H1 (cell line): ENCODE data around the gene ADGRF1. TPM values are rescaled to one million over a fixed set of nuclear protein-coding genes. Genes with fewer than 3 reads are reported as not detected.

Experiments used
- CTCF ChIA-PET: fragments of 300-600 bp; sonication (Branson Sonifier 250); formaldehyde crosslinking; loops from one replicate; lab custom pipeline; 2021; ENCODE audit not compliant: partially characterized antibody; lab: Charles Lee
- POLR2A ChIA-PET: fragments of 300-600 bp; sonication (Branson Sonifier 250); formaldehyde crosslinking; loops from one replicate; lab custom pipeline; 2021; ENCODE audit warnings: inconsistent platforms; ENCODE audit not compliant: partially characterized antibody; lab: Charles Lee
- DNase-seq, 2 experiments: peaks; one replicate each; pipeline versions ENCODE4 v3.0.0 to v3.0.0-alpha.2; 2010 to 2022; ENCODE audit warnings: low spot score in 2 of 2, low read depth in 1 of 2, mixed read lengths in 1 of 2
- FAIRE-seq: peaks from 2 replicates; lab custom pipeline; 2011; peaks lifted over from hg19 to GRCh38; lab: Jason Lieb, UNC
- H2AFZ ChIP-seq: 2 replicates; pipeline ENCODE4 v1.8.1; 2012; ENCODE audit warnings: low read length, inconsistent platforms
- H2AK5ac ChIP-seq: 2 replicates; pipeline ENCODE4 v1.6.1; 2013; ENCODE audit warnings: low read depth, low read length
- H2BK120ac ChIP-seq: replicated peaks from 2 replicates; pipeline ENCODE3; 2013; ENCODE audit warnings: low read depth, low read length, inconsistent platforms
- H2BK12ac ChIP-seq: 2 replicates; pipeline ENCODE4 v1.6.1; 2013; ENCODE audit warnings: low read depth, low read length
- H2BK15ac ChIP-seq: 2 replicates; pipeline ENCODE4 v1.6.1; 2013; ENCODE audit warnings: low read length
- H2BK20ac ChIP-seq: 2 replicates; pipeline ENCODE4 v1.6.1; 2013; ENCODE audit warnings: low read length
- H2BK5ac ChIP-seq: 2 replicates; pipeline ENCODE4 v1.6.1; 2013; ENCODE audit warnings: low read depth, low read length
- H3K14ac ChIP-seq: 2 replicates; pipeline ENCODE4 v1.6.1; 2013; ENCODE audit warnings: inconsistent platforms; ENCODE audit not compliant: insufficient read length
- H3K18ac ChIP-seq: 2 replicates; pipeline ENCODE4 v1.6.1; 2013; ENCODE audit warnings: low read length; ENCODE audit errors: extremely low read depth
- H3K23ac ChIP-seq: 2 replicates; pipeline ENCODE4 v1.6.1; 2013; ENCODE audit warnings: inconsistent platforms; ENCODE audit not compliant: insufficient read length
- H3K23me2 ChIP-seq: 2 replicates; pipeline ENCODE4 v1.6.1; 2013; ENCODE audit warnings: low read depth, low read length
- H3K27ac ChIP-seq: 2 replicates; pipeline ENCODE4 v1.6.1; 2011; ENCODE audit warnings: low read depth, low read length, inconsistent platforms
- H3K27me3 ChIP-seq, 4 experiments: replicated peaks in 1 of 4; 1 replicate in 1 of 4; 2 replicates in 3 of 4; pipeline versions ENCODE4 v1.6.1 to v1.8.1; 2011 to 2013; ENCODE audit warnings: low read length in 3 of 4, mild to moderate bottlenecking in 3 of 4, inconsistent platforms in 2 of 4, mixed read lengths in 2 of 4, moderate library complexity in 1 of 4; ENCODE audit not compliant: control insufficient read depth in 3 of 4, insufficient read depth in 3 of 4; ENCODE audit errors: extremely low read depth in 1 of 4
- H3K36me3 ChIP-seq, 4 experiments: 2 replicates each; pipeline versions ENCODE4 v1.6.1 to v1.8.1; 2011 to 2013; ENCODE audit warnings: mild to moderate bottlenecking in 4 of 4, low read length in 3 of 4, moderate library complexity in 2 of 4, control low read depth in 1 of 4, inconsistent platforms in 1 of 4; ENCODE audit not compliant: insufficient read depth in 4 of 4, control insufficient read depth in 2 of 4
- H3K4ac ChIP-seq: replicated peaks from 2 replicates; pipeline ENCODE3; 2013; ENCODE audit warnings: low read length, low read depth, mixed read lengths, inconsistent platforms; ENCODE audit not compliant: insufficient read length
- H3K4me1 ChIP-seq, 4 experiments: replicated peaks in 1 of 4; 1 replicate in 1 of 4; 2 replicates in 3 of 4; pipeline versions ENCODE4 v1.6.1 to v1.8.1; 2011 to 2013; ENCODE audit warnings: low read length in 3 of 4, inconsistent platforms in 2 of 4, mixed read lengths in 1 of 4; ENCODE audit not compliant: insufficient read depth in 4 of 4, control insufficient read depth in 3 of 4
- H3K4me2 ChIP-seq, 2 experiments: 2 replicates each; pipeline versions ENCODE4 v1.6.1 to v1.8.1; 2011 to 2013; ENCODE audit warnings: low read depth in 2 of 2, low read length in 2 of 2, control low read depth in 1 of 2, inconsistent platforms in 1 of 2, mild to moderate bottlenecking in 1 of 2; ENCODE audit not compliant: insufficient read depth in 1 of 2
- H3K4me3 ChIP-seq, 4 experiments: fragments of 200-600, 300-600 bp in 1 of 4; sonication (generic), shearing (Covaris generic), sonication (Bioruptor Twin) in 1 of 4; 2 replicates each; pipeline versions ENCODE4 v1.5.1 to v1.8.1; 2011 to 2016; ENCODE audit warnings: low read length in 4 of 4, low read depth in 3 of 4, control low read depth in 2 of 4, inconsistent platforms in 2 of 4, mild to moderate bottlenecking in 2 of 4, mixed read lengths in 1 of 4, moderate library complexity in 1 of 4; ENCODE audit not compliant: insufficient read depth in 2 of 4; ENCODE audit errors: extremely low read depth in 1 of 4
- H3K56ac ChIP-seq: replicated peaks from 2 replicates; pipeline ENCODE3; 2013; ENCODE audit warnings: low read depth, mild to moderate bottlenecking, mixed read lengths, low read length, inconsistent platforms; ENCODE audit not compliant: insufficient read length
- H3K79me1 ChIP-seq: 2 replicates; pipeline ENCODE4 v1.6.1; 2013; ENCODE audit warnings: low read depth, low read length, control low read depth
- H3K79me2 ChIP-seq, 2 experiments: 2 replicates each; pipeline versions ENCODE4 v1.6.1 to v1.8.1; 2012 to 2013; ENCODE audit warnings: low read length in 2 of 2, mild to moderate bottlenecking in 2 of 2, inconsistent platforms in 1 of 2; ENCODE audit not compliant: insufficient read depth in 2 of 2, control insufficient read depth in 1 of 2
- H3K9ac ChIP-seq, 4 experiments: replicated peaks in 1 of 4; 1 replicate in 1 of 4; 2 replicates in 3 of 4; pipeline versions ENCODE4 v1.6.1 to v1.8.1; 2011 to 2013; ENCODE audit warnings: low read depth in 3 of 4, low read length in 3 of 4, control low read depth in 2 of 4, mild to moderate bottlenecking in 2 of 4, moderate library complexity in 2 of 4, inconsistent platforms in 1 of 4; ENCODE audit errors: extremely low read depth in 1 of 4
- H3K9me3 ChIP-seq, 2 experiments: 2 replicates each; pipeline versions ENCODE4 v1.6.1 to v1.8.1; 2012 to 2013; ENCODE audit warnings: mild to moderate bottlenecking in 2 of 2, moderate library complexity in 2 of 2, control low read depth in 1 of 2, inconsistent platforms in 1 of 2, low read depth in 1 of 2, low read length in 1 of 2, mixed read lengths in 1 of 2; ENCODE audit not compliant: insufficient read depth in 2 of 2
- H4K20me1 ChIP-seq, 2 experiments: replicated peaks in 1 of 2; 2 replicates each; pipeline versions ENCODE3 to v1.8.1; 2011 to 2013; ENCODE audit warnings: inconsistent platforms in 2 of 2, low read length in 2 of 2, mild to moderate bottlenecking in 1 of 2; ENCODE audit not compliant: insufficient read depth in 2 of 2, control insufficient read depth in 1 of 2
- H4K5ac ChIP-seq: 2 replicates; pipeline ENCODE4 v1.6.1; 2013; ENCODE audit warnings: low read length, low read depth, mixed read lengths, inconsistent platforms; ENCODE audit not compliant: insufficient read length
- H4K8ac ChIP-seq: 2 replicates; pipeline ENCODE4 v1.8.0; 2013; ENCODE audit warnings: mild to moderate bottlenecking, moderate library complexity, low read length, inconsistent platforms; ENCODE audit not compliant: insufficient read depth; ENCODE audit errors: extremely low read depth
- H4K91ac ChIP-seq: replicated peaks from 2 replicates; pipeline ENCODE3; 2013; ENCODE audit warnings: low read length, mixed read lengths, inconsistent platforms; ENCODE audit not compliant: insufficient read length
- BACH1 ChIP-seq: IDR thresholded peaks from 2 replicates; pipeline ENCODE4 v1.6.1; 2012; ENCODE audit warnings: low read length, improper control_type of control experiment
- CHD2 ChIP-seq: IDR thresholded peaks from 2 replicates; pipeline ENCODE4 v1.6.1; 2012; ENCODE audit warnings: low read length, improper control_type of control experiment
- CTBP2 ChIP-seq: IDR thresholded peaks from 2 replicates; pipeline ENCODE4 v1.7.0; 2011; ENCODE audit warnings: borderline replicate concordance, mild to moderate bottlenecking, moderate library complexity, mixed read lengths, low read length; ENCODE audit not compliant: insufficient read depth, insufficient read length
- FOSL1 ChIP-seq: IDR thresholded peaks from 2 replicates; pipeline ENCODE4 v1.6.1; 2011; ENCODE audit warnings: mild to moderate bottlenecking, low read depth, low read length, moderate library complexity; ENCODE audit not compliant: insufficient read depth
- GTF2F1 ChIP-seq: IDR thresholded peaks from 2 replicates; pipeline ENCODE4 v1.6.1; 2012; ENCODE audit warnings: low read depth, low read length, improper control_type of control experiment, borderline replicate concordance
- HDAC6 ChIP-seq: IDR thresholded peaks from one replicate; pipeline ENCODE4 v1.7.1; 2012; ENCODE audit warnings: low read depth, mild to moderate bottlenecking, inconsistent platforms, low read length, moderate library complexity
- RNF2 ChIP-seq: fragments of 200-900, 300-1000 bp; sonication (generic); IDR thresholded peaks from 2 replicates; pipeline ENCODE4 v1.7.1; 2016; ENCODE audit warnings: borderline replicate concordance, low read depth, mild to moderate bottlenecking, antibody characterized with exemption, low read length; ENCODE audit not compliant: poor library complexity, severe bottlenecking; ENCODE audit errors: missing control alignments
- SIRT6 ChIP-seq: IDR thresholded peaks from one replicate; pipeline ENCODE4 v1.7.1; 2012; ENCODE audit warnings: low read length, inconsistent platforms
- TEAD4 ChIP-seq: IDR thresholded peaks from 2 replicates; pipeline ENCODE4 v1.6.1; 2012; ENCODE audit warnings: low read depth, low read length, inconsistent platforms, mixed read lengths
- YY1 ChIP-seq: IDR thresholded peaks from 2 replicates; pipeline ENCODE4 v1.6.1; 2011; ENCODE audit warnings: low read depth, mild to moderate bottlenecking, low read length
- WGBS, 2 experiments: shearing (Covaris generic) in 1 of 2; methylation state at CpG; one replicate each; pipeline versions ENCODE4 v1.1.6 to v1.1.7; 2013 to 2015; ENCODE audit warnings: low lambda C conversion rate in 2 of 2, mixed read lengths in 2 of 2, inconsistent platforms in 1 of 2, low coverage in 1 of 2, missing lambda C conversion rate in 1 of 2; ENCODE audit not compliant: insufficient replicate concordance in 2 of 2, insufficient coverage in 1 of 2, insufficient read length in 1 of 2; ENCODE audit errors: extremely low coverage in 1 of 2, missing lambda C conversion rate in 1 of 2; 5-methylcytosine and 5-hydroxymethylcytosine counted together
- polyA plus RNA-seq, 7 experiments: library from polyadenylated mRNA; depleted of rRNA in 3 of 7; stranded (reverse) in 5 of 7; unstranded in 2 of 7; fragments of >200 nt in 5 of 7; fragments of 200-250 nt in 2 of 7; gene quantifications; 1 replicate in 5 of 7; 2 replicates in 1 of 7; 4 replicates in 1 of 7; pipeline versions ENCODE4 v1.2.1 to v1.2.3, GENCODE V29; 2011 to 2013; ENCODE audit warnings: missing spikeins in 2 of 7, mixed read lengths in 2 of 7
- total RNA-seq: library from RNA; stranded (reverse); fragmentation: NEBNext Ultra II Directional; extraction: Animal tissue kit (Norgen Biotek cat#: 25700); gene quantifications from 2 replicates; pipeline ENCODE4 v1.2.1, GENCODE V29; 2021
- TF ChIP-seq, protein P1 (sequence below), 3 experiments: IDR thresholded peaks; 1 replicate in 2 of 3; 2 replicates in 1 of 3; pipeline versions ENCODE4 v1.5.1 to v1.6.1; 2011; ENCODE audit warnings: low read length in 3 of 3, mild to moderate bottlenecking in 3 of 3, inconsistent platforms in 2 of 3, low read depth in 1 of 3, moderate library complexity in 1 of 3; ENCODE audit not compliant: insufficient read depth in 1 of 3; ENCODE audit errors: control extremely low read depth in 1 of 3

Gene ADGRF1
- total and polyA plus RNA-seq, 2 of the 8 experiments (the other 6 are each of a cell fraction or from before 2014, with no cell fraction given): not detected

GRCh38 chr6:47059216-47059885 lies 17.2 kb upstream of the ADGRF1 start:
- Histone ChIP-seq H3K36me3 (no peaks in the 10 kb centered on the region), H3K9ac (no peak overlapping the region), H2BK5ac (no peak overlapping the region), H3K23me2 (no peaks in the 10 kb centered on the region), H2BK120ac (no peak overlapping the region), H3K14ac (no peak overlapping the region), H3K27ac (no peak overlapping the region), H3K56ac (no peak overlapping the region), H4K20me1 (no peaks in the 10 kb centered on the region), H2BK15ac (no peak overlapping the region), H2BK20ac (no peak overlapping the region), H3K79me2 (no peaks in the 10 kb centered on the region), H3K18ac (no peak overlapping the region), H3K4me2 (no peak overlapping the region), H4K91ac (no peak overlapping the region), H3K4ac (no peak overlapping the region), H3K23ac (no peak overlapping the region), H2AK5ac (no peak overlapping the region), H3K27me3 (no peaks in the 10 kb centered on the region), H3K4me3 (no peak overlapping the region), H4K8ac (no peak overlapping the region), H3K9me3 (no peaks in the 10 kb centered on the region), H3K79me1 (no peaks in the 10 kb centered on the region), H2BK12ac (no peak overlapping the region), H2AFZ (no peak overlapping the region), H3K4me1 (no peaks in the 10 kb centered on the region), H4K5ac (no peak overlapping the region)
- FAIRE-seq (no peak), DNase-seq (no peak)
- ChIA-PET CTCF (interaction anchor here (0.7 to 1.5 kb wide), 6 partner anchors 13 to 324 kb away, joined by 3 read pairs; partner anchors contain the start of genes PLA2G7 and TNFRSF21), POLR2A (no interaction called here)
- 93% methylated on average over 5 of the region's 5 CpGs; no CpG with 5 or more reads in 1 of the 2 experiments for WGBS, 2 experiments
- TF ChIP-seq CTBP2 (no peak), TEAD4 (no peak), HDAC6 (no peak), CHD2 (no peak), FOSL1 (no peak), YY1 (no peak), RNF2 (no peak), SIRT6 (no peak), GTF2F1 (no peak), BACH1 (no peak)
- TF ChIP-seq, protein P1, sequence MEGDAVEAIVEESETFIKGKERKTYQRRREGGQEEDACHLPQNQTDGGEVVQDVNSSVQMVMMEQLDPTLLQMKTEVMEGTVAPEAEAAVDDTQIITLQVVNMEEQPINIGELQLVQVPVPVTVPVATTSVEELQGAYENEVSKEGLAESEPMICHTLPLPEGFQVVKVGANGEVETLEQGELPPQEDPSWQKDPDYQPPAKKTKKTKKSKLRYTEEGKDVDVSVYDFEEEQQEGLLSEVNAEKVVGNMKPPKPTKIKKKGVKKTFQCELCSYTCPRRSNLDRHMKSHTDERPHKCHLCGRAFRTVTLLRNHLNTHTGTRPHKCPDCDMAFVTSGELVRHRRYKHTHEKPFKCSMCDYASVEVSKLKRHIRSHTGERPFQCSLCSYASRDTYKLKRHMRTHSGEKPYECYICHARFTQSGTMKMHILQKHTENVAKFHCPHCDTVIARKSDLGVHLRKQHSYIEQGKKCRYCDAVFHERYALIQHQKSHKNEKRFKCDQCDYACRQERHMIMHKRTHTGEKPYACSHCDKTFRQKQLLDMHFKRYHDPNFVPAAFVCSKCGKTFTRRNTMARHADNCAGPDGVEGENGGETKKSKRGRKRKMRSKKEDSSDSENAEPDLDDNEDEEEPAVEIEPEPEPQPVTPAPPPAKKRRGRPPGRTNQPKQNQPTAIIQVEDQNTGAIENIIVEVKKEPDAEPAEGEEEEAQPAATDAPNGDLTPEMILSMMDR (IDR thresholded peaks at IDR 0.05; ENCODE audit: control extremely low read depth in 1 of 3, insufficient read depth in 1 of 3, low read depth in 1 of 3, low read length in 3 of 3): no peak
